ENCODE measurements around the gene JPH4. TPM values are rescaled to one million over a fixed set of nuclear protein-coding genes. Genes with fewer than 3 reads are reported as not detected.

Gene JPH4
- total RNA-seq, 2 donors from 2014 or later, result 0.39 TPM; not detected in 1

- DNase-seq (ENCODE audit: low spot score), result no peak
- Histone ChIP-seq H3K4me3 (no peak overlapping the region), H3K27me3 (no peaks in the 10 kb centered on the region), H3K27ac (no peak overlapping the region), H3K4me1 (no peaks in the 10 kb centered on the region), H3K36me3 (no peaks in the 10 kb centered on the region), H3K9me3 (no peaks in the 10 kb centered on the region)
- TF ChIP-seq CTCF (IDR thresholded peaks at IDR 0.05), result no peak
These were observed 48.1 kb downstream of the JPH4 start for GRCh38 chr14:23530375-23531055.

- Histone ChIP-seq H3K4me3 (no peak overlapping the region), H3K36me3 (no peaks in the 10 kb centered on the region), H3K4me1 (no peaks in the 10 kb centered on the region), H3K9me3 (no peaks in the 10 kb centered on the region), H3K27ac (no peak overlapping the region), H3K27me3 (no peaks in the 10 kb centered on the region)
- DNase-seq (ENCODE audit: low spot score), result no peak
- TF ChIP-seq CTCF (IDR thresholded peaks at IDR 0.05), result no peak
These were observed 49.6 kb downstream of the JPH4 start for GRCh38 chr14:23529016-23529415.

- Histone ChIP-seq H3K4me3 (no peak overlapping the region), H3K9me3 (no peaks in the 10 kb centered on the region), H3K4me1 (no peaks in the 10 kb centered on the region), H3K36me3 (no peaks in the 10 kb centered on the region), H3K27me3 (no peaks in the 10 kb centered on the region), H3K27ac (no peak overlapping the region)
- no peak for TF ChIP-seq CTCF (IDR thresholded peaks at IDR 0.05)
- DNase-seq (ENCODE audit: low spot score), result no peak
These were observed 50.0 kb downstream of the JPH4 start for GRCh38 chr14:23528555-23528954.

GRCh38 chr14:23525611-23526010, 53.0 kb downstream of the JPH4 start:
- Histone ChIP-seq H3K36me3 (no peaks in the 10 kb centered on the region), H3K4me1 (no peaks in the 10 kb centered on the region), H3K27ac (no peak overlapping the region), H3K9me3 (no peaks in the 10 kb centered on the region), H3K4me3 (no peak overlapping the region), H3K27me3 (no peaks in the 10 kb centered on the region)
- TF ChIP-seq CTCF (IDR thresholded peaks at IDR 0.05), result no peak
- no peak for DNase-seq (ENCODE audit: low spot score)

- Histone ChIP-seq H3K9me3 (no peaks in the 10 kb centered on the region), H3K4me1 (no peaks in the 10 kb centered on the region), H3K27ac (no peak overlapping the region), H3K4me3 (no peak overlapping the region), H3K27me3 (no peaks in the 10 kb centered on the region), H3K36me3 (no peaks in the 10 kb centered on the region)
- TF ChIP-seq CTCF (IDR thresholded peaks at IDR 0.05), result no peak
- DNase-seq (ENCODE audit: low spot score), result no peak
These were observed 53.6 kb downstream of the JPH4 start for GRCh38 chr14:23524954-23525353.
